ENCODE measurements around the gene KCTD14.
A peak's percentile ranks its signal among the peaks of the same experiment; 100 is the strongest.
"Not testable (repeated sequence)": the region's sequence is repeated elsewhere in the genome, so short reads cannot be mapped to it uniquely, and the experiment has no call there.

The KCTD14 gene

DNA sequence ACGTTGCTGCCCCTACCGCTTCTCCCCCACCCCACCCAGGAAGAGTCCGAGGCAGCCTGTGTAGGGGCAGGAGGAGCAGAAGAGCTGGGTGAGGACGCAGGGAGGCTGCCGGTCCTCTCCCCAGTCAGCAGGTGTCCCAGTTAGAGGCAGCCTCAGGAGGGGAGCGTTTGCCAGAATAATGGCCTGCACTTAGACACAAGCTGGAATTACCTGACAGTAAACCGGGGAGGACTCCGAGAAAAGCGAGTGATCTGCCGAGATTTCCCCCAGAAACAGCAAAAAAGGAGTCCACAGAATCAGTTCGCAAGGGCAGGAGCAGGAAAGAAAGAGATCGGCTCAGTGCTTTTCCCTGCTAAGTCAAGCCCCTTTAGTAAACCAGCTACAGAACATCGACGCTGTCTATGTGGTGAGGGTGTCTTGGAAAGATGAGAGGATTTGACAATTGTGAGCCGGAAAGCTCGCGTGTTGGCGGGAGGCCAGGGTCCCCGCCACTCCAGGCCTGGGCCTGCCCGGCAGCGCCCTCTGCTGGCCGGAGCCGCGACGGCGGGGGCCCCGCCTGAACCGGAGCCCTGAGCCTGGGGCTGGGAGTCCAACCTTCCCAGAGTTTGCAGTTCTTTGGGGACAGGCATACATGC lies 22.9 kb upstream of the KCTD14 start:
- DNase-seq: peak; percentile 78 to 79

DNA sequence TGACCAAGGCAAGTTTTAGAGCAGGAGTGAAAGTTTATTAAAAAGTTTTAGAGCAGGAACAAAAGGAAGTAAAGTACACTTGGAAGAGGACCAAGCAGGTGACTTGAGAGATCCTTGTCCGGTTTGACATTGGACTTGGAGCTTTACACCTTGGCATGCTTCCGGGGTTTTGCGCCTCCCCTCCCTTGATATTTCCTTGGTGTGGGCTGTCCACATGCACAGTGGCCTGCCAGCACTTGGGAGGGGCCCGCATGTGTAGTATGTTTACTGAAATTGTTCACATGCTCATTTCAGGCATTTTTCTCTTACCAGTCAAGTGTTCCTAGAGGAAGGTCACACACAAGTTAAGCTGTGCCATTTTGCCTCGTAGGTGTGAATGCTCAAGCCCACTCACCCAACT lies 21.6 kb upstream of the KCTD14 start:
- no peak for DNase-seq

GRCh38 chr11:78041843-78042440 lies 18.9 kb upstream of the KCTD14 start:
- DNase-seq: no peak

DNA sequence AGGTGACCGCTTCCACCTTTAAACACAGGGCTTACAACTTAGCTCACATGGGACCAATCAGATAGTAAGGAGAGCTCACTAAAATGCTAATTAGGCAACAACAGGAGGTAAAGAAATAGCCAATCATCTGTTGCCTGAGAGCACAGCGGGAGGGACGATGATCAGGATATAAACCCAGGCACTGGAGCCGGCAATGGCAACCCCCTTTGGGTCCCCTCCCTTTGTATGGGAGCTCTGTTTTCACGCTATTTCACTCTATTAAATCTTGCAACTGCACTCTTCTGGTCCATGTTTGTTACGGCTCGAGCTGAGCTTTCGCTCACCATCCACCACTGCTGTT lies 18.3 kb upstream of the KCTD14 start:
- DNase-seq: not testable (repeated sequence)

DNA sequence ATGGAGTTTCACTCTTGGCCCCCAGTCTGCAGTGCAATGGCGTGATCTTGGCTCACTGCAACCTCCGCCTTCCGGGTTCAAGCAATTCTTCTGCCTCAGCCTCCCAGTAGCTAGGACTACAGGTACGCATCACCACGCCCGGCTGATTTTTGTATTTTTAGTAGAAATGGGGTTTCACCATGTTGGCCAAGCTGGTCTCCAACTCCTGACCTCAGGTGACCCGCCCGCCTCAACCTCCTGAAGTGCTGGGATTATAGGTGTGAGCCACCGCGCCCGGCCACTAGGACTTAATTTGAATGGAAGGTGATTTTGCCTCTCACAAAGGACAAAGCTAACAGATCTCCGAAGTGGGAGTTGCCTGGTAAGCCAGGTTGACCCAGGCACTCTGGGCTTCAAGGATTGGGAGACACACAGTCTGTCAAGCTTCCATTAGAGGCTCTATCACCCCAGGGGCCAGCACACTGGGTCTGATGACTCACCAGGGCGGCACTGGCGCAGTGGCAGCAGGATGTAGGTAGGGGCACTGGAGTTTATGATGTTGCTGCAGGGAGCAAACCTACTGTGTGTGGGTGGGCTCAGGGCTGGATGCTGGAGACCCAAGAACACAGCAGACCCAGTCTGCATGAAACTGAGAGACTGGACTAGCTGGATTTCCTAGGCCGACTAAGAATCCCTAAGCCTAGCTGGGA lies 17.8 kb upstream of the KCTD14 start:
- peak in 1 of 2 experiments; percentile 13 for DNase-seq

- DNase-seq: peak; percentile 44 to 62
Observed at GRCh38 chr11:78039919-78040671, 17.0 kb upstream of the KCTD14 start.

- DNase-seq: no peak
Observed at GRCh38 chr11:78039391-78039918, 16.4 kb upstream of the KCTD14 start.

DNA sequence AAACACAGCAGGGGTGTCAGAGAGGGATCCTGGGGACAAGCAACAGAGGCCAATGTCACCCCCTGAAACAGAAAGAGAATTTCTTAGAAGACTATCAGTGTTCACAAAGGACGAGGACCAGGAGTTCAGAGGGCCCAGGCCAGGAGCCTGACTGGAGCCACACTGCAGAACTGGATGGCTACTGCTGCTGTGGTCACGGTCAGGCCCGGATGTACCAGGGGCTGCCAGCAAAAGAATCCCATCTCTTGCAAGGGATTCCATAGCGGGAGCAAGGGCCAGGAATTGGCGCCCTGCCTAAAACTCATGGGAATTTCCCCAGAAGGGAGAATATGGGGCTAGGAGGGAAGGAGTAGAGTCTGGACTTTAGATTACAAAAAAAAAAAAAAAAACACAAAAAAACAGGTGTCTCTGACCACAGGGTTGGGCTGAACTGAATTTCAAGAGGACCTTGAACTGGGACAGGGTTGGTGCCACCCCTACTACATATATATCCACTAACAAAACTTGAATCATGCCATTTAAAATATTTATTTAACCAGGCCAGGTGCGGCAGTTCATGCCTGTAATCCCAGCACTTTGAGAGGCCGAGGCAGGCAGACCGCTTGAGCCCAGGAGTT lies 15.7 kb upstream of the KCTD14 start:
- DNase-seq: no peak

DNA sequence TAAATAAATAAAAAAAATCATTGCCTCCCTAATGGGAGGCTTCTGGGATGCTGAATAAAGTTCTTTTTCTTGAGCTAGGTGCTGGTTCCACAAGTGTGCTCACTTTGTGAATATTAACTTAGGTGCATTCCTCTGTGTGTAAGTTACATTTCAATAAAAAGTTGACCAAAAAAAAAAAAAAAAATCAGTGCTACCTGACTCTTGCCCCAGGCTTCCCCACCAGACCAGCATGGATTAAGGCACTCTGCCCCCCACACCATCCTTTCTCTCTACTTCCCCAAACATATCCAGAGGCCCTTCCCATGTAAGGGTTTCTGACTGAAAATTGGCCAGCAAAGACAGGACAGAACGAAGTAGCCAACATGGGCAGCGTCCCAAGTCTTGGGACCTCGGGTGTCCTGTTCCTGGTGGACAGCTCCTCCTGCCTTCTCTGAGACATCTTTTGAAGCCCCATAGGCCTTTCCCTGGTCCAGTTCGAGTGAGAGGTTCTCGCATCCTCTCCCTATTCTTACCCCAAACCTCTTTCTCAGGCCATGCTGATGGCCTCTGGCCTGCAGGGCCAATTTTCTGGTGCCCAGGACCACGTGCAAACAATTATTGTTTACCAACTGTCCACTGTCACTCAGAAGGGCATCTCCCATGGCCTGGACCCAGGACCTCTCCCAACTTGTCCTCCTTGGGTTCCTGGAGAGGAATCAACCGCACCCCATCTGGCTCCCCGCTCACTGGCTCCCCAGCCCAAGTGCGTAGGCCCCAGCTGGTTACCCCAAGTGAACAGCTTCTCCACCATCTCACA lies 14.9 kb upstream of the KCTD14 start:
- no peak for DNase-seq

DNA sequence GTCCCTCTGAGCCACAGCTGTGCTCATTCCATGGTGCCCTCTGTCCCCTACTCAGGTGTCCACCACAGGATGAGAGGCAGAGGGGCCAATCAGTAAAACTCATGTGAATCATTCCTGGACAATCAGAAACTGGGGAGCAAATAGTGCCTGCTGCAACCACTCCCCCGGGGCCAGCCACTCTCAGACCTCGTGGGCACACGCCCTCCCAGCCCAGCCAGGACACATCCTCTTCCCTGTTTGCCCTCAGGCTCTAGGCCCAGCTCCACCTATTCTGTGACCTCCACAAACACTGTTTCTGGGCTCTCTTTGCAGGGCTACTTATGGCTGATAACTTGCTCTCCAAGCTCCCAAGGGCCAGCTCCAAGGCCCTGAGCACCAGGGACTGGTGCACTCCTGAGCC lies 14.0 kb upstream of the KCTD14 start:
- no peak for DNase-seq

GRCh38 chr11:78036313-78036712 lies 13.2 kb upstream of the KCTD14 start:
- no peak for DNase-seq

DNA sequence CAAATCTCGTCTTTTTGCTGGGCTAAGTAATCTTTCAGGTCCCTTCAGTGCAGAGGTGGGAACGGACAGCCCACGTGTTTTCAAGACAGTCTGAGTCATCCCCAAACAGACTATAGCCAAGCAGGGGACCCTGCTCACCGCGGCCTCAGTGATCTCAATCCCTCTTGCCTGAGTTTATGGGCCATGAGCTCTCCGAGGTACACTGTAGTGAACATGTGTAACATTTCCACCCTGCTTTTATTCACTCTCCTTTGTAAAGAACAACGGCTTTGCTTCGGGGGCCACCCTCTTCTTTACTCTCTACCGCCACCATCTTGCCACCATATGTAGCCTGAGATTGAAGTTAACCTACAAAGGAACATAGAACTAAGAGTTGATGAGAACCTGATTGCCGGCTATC lies 11.5 kb upstream of the KCTD14 start:
- no peak for DNase-seq

GRCh38 chr11:78033040-78033439 lies 10.0 kb upstream of the KCTD14 start:
- no peak for DNase-seq

DNA sequence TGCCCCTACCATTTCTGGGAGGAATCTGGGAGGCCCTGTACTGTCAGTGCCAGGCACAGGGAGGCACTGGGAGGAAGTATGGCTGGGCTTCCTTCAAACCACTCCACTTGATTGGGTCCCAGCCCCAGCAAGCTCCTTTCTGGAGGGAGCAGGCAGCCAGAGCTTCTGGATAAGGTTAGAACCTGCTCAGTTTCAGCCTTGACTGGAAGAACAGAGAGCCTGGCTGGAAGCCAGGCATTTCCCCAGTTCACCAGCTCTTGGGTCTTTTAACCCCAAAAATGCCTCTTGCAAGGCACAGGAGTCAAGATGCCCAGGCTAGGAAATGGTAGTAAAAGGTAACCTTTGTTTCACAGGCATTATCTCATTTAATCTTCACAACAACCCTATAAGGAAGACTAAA lies 9.0 kb upstream of the KCTD14 start:
- no peak for DNase-seq

- no peak for DNase-seq
Observed at GRCh38 chr11:78031629-78032028, 8.6 kb upstream of the KCTD14 start.

GRCh38 chr11:78030429-78031325 lies 7.6 kb upstream of the KCTD14 start:
- no peak for DNase-seq

DNA sequence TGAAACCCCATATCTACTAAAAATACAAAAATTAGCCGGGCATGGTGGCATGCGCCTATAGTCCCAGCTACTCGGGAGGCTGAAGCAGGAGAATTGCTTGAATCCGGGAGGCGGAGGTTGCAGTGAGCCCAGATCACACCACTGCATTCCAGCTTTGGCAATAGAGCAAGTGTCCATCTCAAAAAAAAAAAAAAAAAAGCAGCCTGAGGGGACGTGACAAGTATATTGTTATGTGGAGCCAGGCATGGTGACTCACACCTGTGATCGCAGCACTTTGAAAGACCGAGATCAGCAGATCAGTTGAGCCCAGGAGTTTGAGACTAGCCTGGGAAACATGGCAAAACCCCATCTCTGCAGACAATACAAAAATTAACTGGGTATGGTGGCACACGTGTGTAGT lies 5.3 kb upstream of the KCTD14 start:
- DNase-seq: not testable (repeated sequence)

DNA sequence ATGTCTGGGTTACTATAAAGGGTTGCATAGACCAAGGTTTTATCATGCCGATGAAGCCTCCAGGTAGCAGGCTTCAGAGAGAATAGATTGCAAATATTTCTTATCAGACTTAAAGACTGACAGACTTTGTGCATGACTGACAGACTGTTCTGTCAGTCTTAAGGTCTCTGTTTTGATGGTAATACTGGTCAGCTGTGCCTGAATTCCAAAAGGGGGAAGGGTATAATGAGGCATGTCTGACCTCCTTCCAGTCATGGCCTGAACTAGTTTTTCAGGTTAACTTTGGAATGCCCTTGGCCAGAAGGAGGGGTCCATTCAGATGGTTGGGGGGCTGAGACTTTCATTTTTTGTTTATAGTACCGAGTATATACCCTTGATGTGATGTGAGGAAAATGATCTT lies 4.7 kb upstream of the KCTD14 start:
- DNase-seq: no peak

GRCh38 chr11:78025378-78025777 lies 2.3 kb upstream of the KCTD14 start:
- no peak for DNase-seq

DNA sequence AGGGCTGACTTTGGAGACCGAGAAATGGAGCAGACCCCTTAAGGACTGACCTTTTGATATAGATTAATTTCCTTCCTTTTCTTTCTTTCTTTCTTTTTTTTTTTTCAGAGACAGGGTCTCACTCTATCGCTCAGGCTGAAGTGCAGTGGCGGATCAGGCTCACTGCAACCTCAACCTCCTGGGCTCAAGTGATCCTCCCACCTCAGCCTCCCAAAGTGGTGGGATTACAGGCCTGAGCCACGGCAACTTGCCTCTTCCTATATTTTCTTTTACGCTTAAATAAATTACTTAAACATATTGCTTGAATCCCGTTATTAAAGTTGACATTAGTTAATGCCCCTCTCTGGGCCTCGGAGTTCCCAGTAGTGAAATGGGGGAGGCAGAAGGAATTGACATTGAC lies 350 bp upstream of the KCTD14 start:
- DNase-seq: no peak

DNA sequence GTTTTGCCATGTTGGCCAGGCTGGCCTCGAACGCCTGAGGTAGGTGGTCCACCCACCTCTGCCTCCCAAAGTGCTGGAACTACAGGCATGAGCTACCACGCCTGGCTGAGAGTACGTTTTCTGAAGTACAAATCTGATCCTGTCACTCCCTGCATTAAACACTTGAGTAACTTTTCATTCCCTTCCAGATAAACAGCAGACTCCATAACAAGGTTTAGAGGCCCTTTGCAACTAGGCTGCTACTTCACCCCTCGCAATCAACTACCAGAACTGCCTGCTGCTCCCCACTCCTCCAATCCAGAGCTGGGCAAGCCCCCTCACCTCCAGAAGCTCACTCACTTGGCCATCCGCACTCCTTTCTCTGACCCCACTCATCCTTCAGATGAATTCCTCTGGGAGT lies 1.5 kb downstream of the KCTD14 start:
- no peak for DNase-seq
